DMS153 (cell line): ENCODE data around the gene IFT88.

Experiments
- DNase-seq: peaks from one replicate; lab custom pipeline; 2025; lab: John Stamatoyannopoulos, UW

The IFT88 gene

DNA sequence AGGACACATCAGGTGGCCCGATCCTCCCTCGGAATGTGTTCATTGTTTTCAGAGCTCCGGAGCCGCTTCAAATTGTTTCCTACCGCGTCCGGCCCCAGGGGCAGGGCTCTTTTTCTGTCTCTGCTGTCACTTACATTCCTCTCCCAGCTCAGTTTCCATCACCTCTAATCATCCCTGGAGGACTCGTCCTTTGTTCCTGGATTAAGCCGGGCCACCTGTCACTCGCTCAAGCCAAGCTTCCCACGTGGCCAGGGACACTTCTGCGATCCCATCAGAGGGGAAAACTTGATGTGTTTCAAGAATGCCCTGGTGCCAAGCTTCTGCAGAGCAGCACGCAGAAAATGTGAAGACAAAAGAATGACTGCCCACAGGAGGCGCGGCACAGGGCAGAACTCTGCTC is 150.0 kb downstream of the IFT88 start:
- no peak for DNase-seq

DNA sequence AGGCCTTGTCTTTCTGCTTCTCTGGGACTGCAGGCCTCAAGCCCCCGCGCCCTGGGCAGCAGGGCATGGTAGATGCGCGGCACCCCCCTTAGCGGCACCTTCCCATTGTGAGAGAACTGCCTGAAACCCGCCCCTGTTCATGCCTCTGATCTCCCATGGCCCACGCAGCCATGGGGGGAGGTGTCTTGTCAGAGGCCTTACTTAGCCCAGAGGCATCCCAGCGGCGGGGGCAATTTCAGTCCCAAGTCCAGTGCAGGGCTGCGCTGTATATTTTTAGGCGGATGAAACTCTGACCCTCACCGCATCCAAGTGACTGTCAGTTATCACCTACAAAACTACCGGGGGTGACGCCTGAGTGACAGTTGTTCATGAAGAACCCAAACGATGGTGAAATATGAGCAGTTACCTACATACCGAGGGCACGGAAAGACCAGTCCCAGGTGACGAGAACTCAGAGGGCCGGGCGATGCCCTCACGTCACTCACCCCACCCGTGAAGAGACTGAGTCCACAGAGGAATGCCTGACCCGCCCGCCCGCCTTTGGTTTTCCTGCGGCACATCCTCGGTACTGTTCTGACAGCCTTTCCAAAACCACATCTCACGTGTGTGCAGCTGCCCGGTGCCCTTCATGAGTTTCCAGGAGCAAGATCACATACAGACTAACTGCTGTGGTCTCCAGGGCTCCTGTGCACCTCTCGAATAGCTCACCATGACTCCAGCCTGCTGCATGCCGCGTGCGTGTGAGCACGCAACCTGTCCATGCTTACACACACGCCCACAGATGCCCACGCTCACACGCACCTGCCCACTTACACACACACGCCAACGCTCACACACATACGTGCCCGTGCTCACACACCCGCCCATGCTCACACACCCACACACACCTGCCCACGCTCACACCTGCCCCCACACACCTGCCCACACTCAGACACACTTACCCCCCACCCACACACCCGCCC is 150.9 kb downstream of the IFT88 start:
- DNase-seq, result no peak

DNA sequence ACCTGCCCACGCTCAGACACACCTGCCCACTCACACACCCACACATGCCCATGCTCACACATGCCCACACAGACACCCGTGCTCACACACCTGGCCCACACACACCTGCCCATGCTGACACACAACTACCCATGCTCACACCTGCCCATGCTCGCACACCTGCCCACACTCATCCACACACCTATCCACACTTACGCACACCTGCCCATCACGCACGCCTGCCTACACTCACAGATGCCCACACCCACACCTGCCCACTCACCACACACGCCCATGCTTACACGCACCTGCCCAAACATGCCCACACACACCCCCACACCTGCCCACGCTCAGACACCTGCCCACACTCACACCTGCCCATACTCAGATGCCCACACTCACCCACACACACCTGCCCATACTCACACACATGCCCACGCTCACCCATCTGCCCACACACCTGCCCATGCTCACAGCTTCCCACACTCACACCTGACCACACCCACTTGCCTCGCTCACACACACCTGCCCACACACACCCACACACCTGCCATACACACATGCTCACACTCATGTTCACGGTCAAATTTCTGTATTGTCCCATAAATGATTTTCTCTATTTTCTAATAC is 152.1 kb downstream of the IFT88 start:
- DNase-seq, result no peak

DNA sequence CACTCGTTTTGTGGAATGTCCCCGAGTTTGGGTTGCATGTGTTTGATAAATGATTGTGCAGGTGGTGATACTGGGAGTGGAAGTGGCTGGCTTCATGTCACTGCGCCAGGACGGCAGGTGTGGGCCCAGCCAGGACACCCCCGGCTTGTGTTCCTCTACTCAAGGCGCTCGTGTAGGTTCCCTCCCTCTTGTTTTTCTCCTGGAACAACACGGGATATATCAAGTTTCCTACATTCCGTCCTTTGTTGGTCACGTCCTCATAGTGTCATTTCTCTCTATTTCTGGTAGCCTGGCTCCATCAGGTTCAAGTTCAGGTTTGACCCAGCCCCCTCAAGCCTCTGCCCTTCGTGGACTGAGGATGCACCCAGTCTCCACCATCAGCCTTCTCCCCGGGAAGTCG is 152.8 kb downstream of the IFT88 start:
- DNase-seq, result no peak

- DNase-seq, result no peak
Observed at GRCh38 chr13:20720499-20720898, 153.5 kb downstream of the IFT88 start.

DNA sequence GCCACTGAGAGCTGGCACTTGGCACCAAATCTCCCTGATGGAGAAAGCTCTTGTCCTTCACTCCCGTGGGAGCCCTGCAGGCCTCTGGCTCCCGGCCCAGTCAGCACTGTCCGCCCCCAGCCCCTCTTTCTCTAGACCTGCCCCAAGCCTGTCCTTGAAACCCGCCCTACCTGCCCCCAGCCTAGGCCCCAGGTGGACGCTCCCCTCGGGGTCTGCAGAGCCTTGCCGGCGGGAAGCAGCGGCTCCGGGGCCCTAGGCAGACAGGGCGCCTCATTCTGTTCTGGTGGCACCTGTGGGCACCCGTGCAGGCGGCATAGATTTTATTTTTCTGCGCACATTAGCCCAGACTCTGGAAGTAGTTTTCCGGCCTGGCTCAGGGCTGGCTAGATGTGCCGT is 154.1 kb downstream of the IFT88 start:
- no peak for DNase-seq

- DNase-seq, result peak; percentile 39
Observed at GRCh38 chr13:20721454-20722357, 154.7 kb downstream of the IFT88 start.

DNA sequence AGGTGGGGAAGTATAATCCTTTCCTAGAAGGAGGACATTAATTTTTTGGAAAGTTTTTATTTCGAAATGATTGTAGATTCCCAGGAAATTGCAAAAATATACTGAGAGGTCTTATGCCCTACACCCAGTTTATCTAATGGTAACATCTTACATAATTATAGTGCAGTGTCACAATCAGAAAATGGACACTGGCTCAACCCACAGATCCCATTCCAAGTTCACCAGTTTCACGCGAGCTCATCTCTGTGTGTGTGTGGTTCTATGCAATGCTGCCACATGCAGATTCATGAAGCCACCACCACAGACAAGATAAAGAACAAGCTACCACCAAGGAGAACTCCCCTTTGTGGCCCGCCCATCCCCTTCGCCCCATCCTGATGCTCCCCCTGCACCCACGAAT is 160.9 kb downstream of the IFT88 start:
- no peak for DNase-seq

- DNase-seq, result no peak
Observed at GRCh38 chr13:20728579-20729311, 161.8 kb downstream of the IFT88 start.

GRCh38 chr13:20729633-20730585 is 163.0 kb downstream of the IFT88 start:
- DNase-seq, result no peak

DNA sequence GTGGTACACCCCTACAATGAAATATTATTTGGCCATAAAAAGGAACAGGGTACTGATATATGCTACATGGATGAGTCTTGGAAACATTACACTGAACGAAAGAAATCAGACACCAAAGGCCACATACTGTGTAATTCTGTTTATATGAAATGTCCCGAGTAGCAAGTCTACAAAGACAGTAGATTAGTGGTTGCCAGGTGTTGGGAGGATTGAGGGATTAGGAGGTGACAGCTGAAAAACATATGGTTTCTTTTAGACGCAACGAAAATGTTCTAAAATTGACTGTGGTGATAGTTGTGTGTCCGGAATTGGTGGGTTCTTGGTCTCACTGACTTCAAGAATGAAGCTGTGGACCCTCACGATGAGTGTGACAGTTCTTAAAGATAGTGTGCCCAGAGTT is 171.7 kb downstream of the IFT88 start:
- DNase-seq, result no peak

DNA sequence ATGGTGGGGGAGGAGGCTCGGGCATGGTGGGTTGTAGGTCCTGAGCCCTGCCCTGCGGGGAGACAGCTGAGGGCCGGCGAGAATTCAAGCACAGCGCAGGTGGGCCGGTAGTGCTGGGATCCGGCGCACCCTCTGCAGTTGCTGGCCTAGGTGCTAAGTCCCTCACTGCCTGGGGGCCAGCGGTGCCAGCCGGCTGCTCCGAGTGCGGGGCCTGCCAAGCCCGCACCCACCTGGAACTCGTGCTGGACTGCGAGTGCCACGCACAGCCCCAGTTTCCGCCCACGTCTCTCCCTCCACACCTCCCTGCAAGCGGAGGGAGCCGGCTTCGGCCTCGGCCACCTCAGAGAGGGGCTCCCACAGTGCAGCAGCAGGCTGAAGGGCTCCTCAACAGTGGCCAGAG is 173.1 kb downstream of the IFT88 start:
- DNase-seq, result no peak
